Tibial nerve (tissue), 4 donors: ENCODE results near the gene ZNF318. TPM values are rescaled to one million over a fixed set of nuclear protein-coding genes. Genes with fewer than 3 reads are reported as not detected.

Experiments
- DNase-seq, 2 donors: peaks; one replicate each; pipeline ENCODE4 v3.0.0-alpha.2; 2019; ENCODE audit warnings: low spot score in 2 of 2
- H3K27ac ChIP-seq, 4 donors: fragments of 200-600 bp; sonication (generic) in 3 of 4; one replicate each; pipeline ENCODE4 v1.5.1; 2017 to 2019; ENCODE audit warnings: mild to moderate bottlenecking in 1 of 4
- H3K27me3 ChIP-seq, 2 donors: fragments of 200-600 bp; sonication (generic) in 1 of 2; one replicate each; pipeline versions ENCODE4 v1.5.1 to v1.6.0; 2017 to 2019
- H3K36me3 ChIP-seq, 3 donors: fragments of 200-600 bp; sonication (generic); one replicate each; pipeline ENCODE4 v1.5.1; 2018 to 2019
- H3K4me1 ChIP-seq, 4 donors: fragments of 200-600 bp; sonication (generic) in 3 of 4; one replicate each; pipeline ENCODE4 v1.5.1; 2017 to 2019
- H3K4me3 ChIP-seq, 4 donors: fragments of 200-600 bp; sonication (generic) in 3 of 4; one replicate each; pipeline ENCODE4 v1.5.1; 2017 to 2019; ENCODE audit warnings: mild to moderate bottlenecking in 1 of 4, moderate library complexity in 1 of 4
- H3K9me3 ChIP-seq, 4 donors: fragments of 200-600 bp; sonication (generic) in 3 of 4; one replicate each; pipeline ENCODE4 v1.5.1; 2017 to 2019
- CTCF ChIP-seq, 5 experiments: fragments of 200-600 bp in 3 of 5; fragments of 450-650 bp in 2 of 5; sonication (generic) in 3 of 5; IDR thresholded peaks; one replicate each; pipeline ENCODE4 v1.5.1; 2016 to 2019; ENCODE audit warnings: antibody characterized with exemption in 5 of 5, mild to moderate bottlenecking in 3 of 5, moderate library complexity in 2 of 5
- EP300 ChIP-seq, 2 donors: sonication (generic); formaldehyde crosslinking; IDR thresholded peaks; one replicate each; pipeline ENCODE4 v1.6.1; 2017; ENCODE audit warnings: antibody characterized with exemption in 2 of 2, mild to moderate bottlenecking in 1 of 2
- POLR2A ChIP-seq, 2 donors: fragments of 450-650 bp; IDR thresholded peaks; one replicate each; pipeline ENCODE4 v1.6.1; 2017; ENCODE audit warnings: antibody characterized with exemption in 2 of 2, mild to moderate bottlenecking in 2 of 2, moderate library complexity in 2 of 2
- WGBS, 2 donors: methylation state at CpG; one replicate each; pipeline ENCODE4 v1.1.5; 2018; 5-methylcytosine and 5-hydroxymethylcytosine counted together
- total RNA-seq, 4 donors: library from RNA; depleted of rRNA; stranded (reverse); fragments of >200 nt; gene quantifications; one replicate each; pipeline ENCODE4 v1.1.0, GENCODE V29; 2016

Gene ZNF318
- total RNA-seq, 4 donors from 2014 or later = 18.4 to 26.4 (median 22.9) TPM

- peaks cover 0 to 27% of the 10 kb centered on the region in 2 donors for H3K27me3 ChIP-seq
- 87 to 88% methylated on average over 15 of the region's 15 CpGs for WGBS, 2 donors
- no peaks in the 10 kb centered on the region for H3K9me3 ChIP-seq
- no peak overlapping the region for H3K27ac ChIP-seq
- no peaks in the 10 kb centered on the region for H3K4me1 ChIP-seq
- no peak for DNase-seq
- TF ChIP-seq POLR2A (IDR thresholded peaks at IDR 0.05) (no peak), EP300 (IDR thresholded peaks at IDR 0.05) (no peak), CTCF (IDR thresholded peaks at IDR 0.05) (no peak)
- H3K4me3 ChIP-seq = no peak overlapping the region
- H3K36me3 ChIP-seq = no peaks in the 10 kb centered on the region
Measured at GRCh38 chr6:43301081-43301870, 68.2 kb downstream of the ZNF318 start.

GRCh38 chr6:43299338-43300293, 69.8 kb downstream of the ZNF318 start:
- H3K36me3 ChIP-seq = no peaks in the 10 kb centered on the region
- H3K27me3 ChIP-seq = peaks cover 0 to 25% of the 10 kb centered on the region in 2 donors
- H3K4me3 ChIP-seq = no peak overlapping the region
- no peak overlapping the region for H3K27ac ChIP-seq
- TF ChIP-seq POLR2A (IDR thresholded peaks at IDR 0.05) (no peak), CTCF (IDR thresholded peaks at IDR 0.05) (no peak), EP300 (IDR thresholded peaks at IDR 0.05) (no peak)
- no peaks in the 10 kb centered on the region for H3K9me3 ChIP-seq
- DNase-seq = no peak
- 73 to 76% methylated on average over 16 to 18 of the region's 18 CpGs for WGBS, 2 donors
- no peaks in the 10 kb centered on the region for H3K4me1 ChIP-seq

GRCh38 chr6:43298565-43299337, 70.7 kb downstream of the ZNF318 start:
- 58 to 66% methylated on average over 12 of the region's 12 CpGs for WGBS, 2 donors
- H3K27me3 ChIP-seq = peaks cover 0 to 25% of the 10 kb centered on the region in 2 donors

More at GRCh38 chr6:43298565-43299337, 70.7 kb downstream of the ZNF318 start:
- Histone ChIP-seq H3K36me3 (no peaks in the 10 kb centered on the region), H3K9me3 (no peaks in the 10 kb centered on the region), H3K4me1 (no peaks in the 10 kb centered on the region), H3K4me3 (no peak overlapping the region), H3K27ac (no peak overlapping the region)
- no peak for TF ChIP-seq CTCF (IDR thresholded peaks at IDR 0.05)
- no peak for TF ChIP-seq POLR2A (IDR thresholded peaks at IDR 0.05)
- no peak for DNase-seq
